SK-N-SH (cell line): ENCODE results near the gene SLC5A1. TPM values are rescaled to one million over a fixed set of nuclear protein-coding genes. Genes with fewer than 3 reads are reported as not detected.

Experiments used
- CTCF ChIA-PET: fragments of 300-600, 350-600 bp; formaldehyde crosslinking; extraction: SDS; loops from one replicate; lab custom pipeline; 2021; lab: Yijun Ruan, JAX
- POLR2A ChIA-PET: fragments of 350-600 bp; sonication (Branson Sonifier 250); formaldehyde crosslinking; extraction: SDS; loops from one replicate; lab custom pipeline; 2020; ENCODE audit warnings: antibody characterized with exemption, inconsistent platforms; lab: Yijun Ruan, JAX
- DNase-seq: peaks from one replicate; pipeline ENCODE4 v3.0.0; 2012
- H2AFZ ChIP-seq: fragments of 200-600 bp; sonication (generic); 2 replicates; pipeline ENCODE4 v1.8.1; 2016; ENCODE audit warnings: antibody characterized with exemption, mild to moderate bottlenecking, low read depth
- H3F3A ChIP-seq: fragments of 200-600 bp; sonication (generic); replicated peaks from 2 replicates; pipeline ENCODE3; 2016; ENCODE audit warnings: antibody characterized with exemption, mild to moderate bottlenecking; ENCODE audit not compliant: insufficient read depth
- H3K27ac ChIP-seq, 2 experiments: fragments of 200-500 bp in 1 of 2; fragments of 200-600 bp in 1 of 2; sonication (Bioruptor generic) in 1 of 2; sonication (generic), shearing (Covaris generic) in 1 of 2; 2 replicates each; pipeline versions ENCODE4 v1.5.1 to v1.6.1; 2014 to 2016; ENCODE audit warnings: low read depth in 2 of 2, inconsistent platforms in 1 of 2, low read length in 1 of 2, mild to moderate bottlenecking in 1 of 2, mixed read lengths in 1 of 2
- H3K27me3 ChIP-seq: fragments of 200-600 bp; sonication (generic), shearing (Covaris generic); 2 replicates; pipeline ENCODE4 v1.6.1; 2016; ENCODE audit warnings: mixed run types; ENCODE audit not compliant: insufficient read depth
- H3K36me3 ChIP-seq, 2 experiments: fragments of 200-500 bp in 1 of 2; fragments of 200-600 bp in 1 of 2; sonication (Bioruptor generic) in 1 of 2; sonication (generic) in 1 of 2; replicated peaks in 1 of 2; 2 replicates each; pipeline versions ENCODE3 to v1.5.1; 2014 to 2016; ENCODE audit warnings: low read length in 1 of 2, mild to moderate bottlenecking in 1 of 2; ENCODE audit not compliant: insufficient read depth in 2 of 2, control insufficient read depth in 1 of 2
- H3K4me1 ChIP-seq, 2 experiments: fragments of 200-500 bp in 1 of 2; fragments of 200-600 bp in 1 of 2; sonication (Bioruptor generic) in 1 of 2; sonication (generic), shearing (Covaris generic) in 1 of 2; 2 replicates each; pipeline versions ENCODE4 v1.5.1 to v1.6.1; 2014 to 2016; ENCODE audit warnings: low read depth in 1 of 2, low read length in 1 of 2, mixed run types in 1 of 2; ENCODE audit not compliant: insufficient read depth in 2 of 2, control insufficient read depth in 1 of 2
- H3K4me2 ChIP-seq: fragments of 200-600 bp; sonication (generic), shearing (Covaris generic); 2 replicates; pipeline ENCODE4 v1.6.1; 2017; ENCODE audit warnings: mixed run types
- H3K4me3 ChIP-seq, 2 experiments: fragments of 200-500 bp in 1 of 2; fragments of 200-600 bp in 1 of 2; sonication (Bioruptor generic) in 1 of 2; sonication (generic), shearing (Covaris generic) in 1 of 2; 2 replicates each; pipeline versions ENCODE4 v1.5.1 to v1.8.1; 2014 to 2016; ENCODE audit warnings: low read depth in 2 of 2, inconsistent platforms in 1 of 2, low read length in 1 of 2, mild to moderate bottlenecking in 1 of 2, mixed read lengths in 1 of 2, moderate library complexity in 1 of 2
- H3K79me2 ChIP-seq: fragments of 200-600 bp; sonication (generic); 2 replicates; pipeline ENCODE4 v1.8.1; 2017; ENCODE audit warnings: mild to moderate bottlenecking; ENCODE audit not compliant: insufficient read depth
- H3K9ac ChIP-seq: fragments of 200-600 bp; sonication (generic); 2 replicates; pipeline ENCODE4 v1.6.1; 2017; ENCODE audit warnings: mixed run types
- H3K9me2 ChIP-seq: fragments of 200-600 bp; sonication (generic); 2 replicates; pipeline ENCODE4 v1.6.1; 2017; ENCODE audit warnings: mixed run types
- H3K9me3 ChIP-seq: fragments of 200-600 bp; sonication (generic); 2 replicates; pipeline ENCODE4 v1.6.1; 2017; ENCODE audit warnings: mixed run types, mild to moderate bottlenecking, moderate library complexity
- H4K20me1 ChIP-seq: fragments of 200-600 bp; sonication (generic); 2 replicates; pipeline ENCODE4 v1.6.1; 2017; ENCODE audit warnings: mild to moderate bottlenecking, mixed run types; ENCODE audit not compliant: insufficient read depth
- ELF1 ChIP-seq: IDR thresholded peaks from 2 replicates; pipeline ENCODE4 v1.4.0; 2012
- FOSL2 ChIP-seq: IDR thresholded peaks from 2 replicates; pipeline ENCODE4 v1.4.0; 2012; ENCODE audit warnings: low read depth, mild to moderate bottlenecking, moderate library complexity, borderline replicate concordance
- FOXJ3 ChIP-seq: sonication (generic); formaldehyde crosslinking; IDR thresholded peaks from 2 replicates; pipeline ENCODE4 v1.5.1; 2020; ENCODE audit warnings: mild to moderate bottlenecking, missing genetic modification reagents
- GABPA ChIP-seq: IDR thresholded peaks from 2 replicates; pipeline ENCODE4 v1.4.0; 2012; ENCODE audit warnings: low read depth, mild to moderate bottlenecking
- IRF3 ChIP-seq: fragments of 150-350 bp; IDR thresholded peaks from 2 replicates; pipeline ENCODE4 v1.6.1; 2016; ENCODE audit warnings: mild to moderate bottlenecking, low read depth, low read length
- MAX ChIP-seq: IDR thresholded peaks from 2 replicates; pipeline ENCODE4 v1.4.0; 2012; ENCODE audit warnings: low read depth
- MEF2A ChIP-seq: IDR thresholded peaks from 2 replicates; pipeline ENCODE4 v1.4.0; 2012; ENCODE audit warnings: low read depth, borderline replicate concordance
- MXI1 ChIP-seq: IDR thresholded peaks from 2 replicates; pipeline ENCODE4 v1.6.1; 2012; ENCODE audit warnings: mild to moderate bottlenecking, low read depth, low read length, improper control_type of control experiment
- NRF1 ChIP-seq: IDR thresholded peaks from 2 replicates; pipeline ENCODE4 v1.6.1; 2012; ENCODE audit warnings: low read depth, mild to moderate bottlenecking, low read length
- POLR2AphosphoS5 ChIP-seq: IDR thresholded peaks from 2 replicates; pipeline ENCODE4 v1.6.1; 2012; ENCODE audit warnings: low read depth, low read length
- RAD21 ChIP-seq: IDR thresholded peaks from 2 replicates; pipeline ENCODE4 v1.6.1; 2012; ENCODE audit warnings: mild to moderate bottlenecking, low read length
- RFX5 ChIP-seq: IDR thresholded peaks from 2 replicates; pipeline ENCODE4 v1.6.1; 2012; ENCODE audit warnings: mild to moderate bottlenecking, improper control_type of control experiment, low read length
- RXRA ChIP-seq: IDR thresholded peaks from 2 replicates; pipeline ENCODE4 v1.4.0; 2012; ENCODE audit warnings: low read depth, mild to moderate bottlenecking, borderline replicate concordance
- SIN3A ChIP-seq: IDR thresholded peaks from 2 replicates; pipeline ENCODE4 v1.6.1; 2012; ENCODE audit warnings: low read depth, mild to moderate bottlenecking, low read length, moderate library complexity, borderline replicate concordance
- TEAD4 ChIP-seq: IDR thresholded peaks from 2 replicates; pipeline ENCODE4 v1.4.0; 2012; ENCODE audit warnings: mild to moderate bottlenecking, borderline replicate concordance; ENCODE audit not compliant: insufficient read depth
- USF1 ChIP-seq: IDR thresholded peaks from 2 replicates; pipeline ENCODE4 v1.4.0; 2012; ENCODE audit warnings: low read depth, borderline replicate concordance
- USF2 ChIP-seq: fragments of 150-350 bp; IDR thresholded peaks from 2 replicates; pipeline ENCODE4 v1.6.1; 2017; ENCODE audit warnings: antibody characterized with exemption, low read length, low read depth, borderline replicate concordance
- WGBS: methylation state at CpG from one replicate; pipeline ENCODE4 v1.1.6; 2017; ENCODE audit warnings: low lambda C conversion rate; 5-methylcytosine and 5-hydroxymethylcytosine counted together
- polyA plus RNA-seq, 3 experiments: library from polyadenylated mRNA; depleted of rRNA; stranded (reverse); fragments of >200 nt; gene quantifications; 2 replicates each; pipeline ENCODE4 v1.2.3, GENCODE V29; 2012

SLC5A1 gene
- polyA plus RNA-seq, 1 of the 3 experiments (the other 2 are of a cell fraction), result not detected

GRCh38 chr22:32082331-32082730 is 39.3 kb downstream of the SLC5A1 start (continued):
- TF ChIP-seq ELF1 (no peak), IRF3 (no peak), USF2 (no peak), SIN3A (no peak)

- Histone ChIP-seq H3K9me2 (no peaks in the 10 kb centered on the region), H3K79me2 (no peaks in the 10 kb centered on the region), H3K27ac (no peak overlapping the region), H3K9me3 (no peaks in the 10 kb centered on the region; the same call in 1 of the 2 replicates), H3K27me3 (peaks cover 6% of the 10 kb centered on the region; the same call in 1 of the 2 replicates), H3K4me1 (no peaks in the 10 kb centered on the region), H3K4me2 (no peak overlapping the region), H2AFZ (no peak overlapping the region), H3K9ac (no peak overlapping the region), H4K20me1 (no peaks in the 10 kb centered on the region), H3F3A (no peaks in the 10 kb centered on the region), H3K4me3 (no peak overlapping the region), H3K36me3 (no peaks in the 10 kb centered on the region)
- TF ChIP-seq MEF2A, result no peak
- TF ChIP-seq RAD21, result no peak
- no peak for TF ChIP-seq NRF1
- no peak for TF ChIP-seq RFX5
- TF ChIP-seq MAX, result no peak
- TF ChIP-seq POLR2AphosphoS5, result no peak
- no peak for TF ChIP-seq FOSL2
- TF ChIP-seq MXI1, result no peak
- no peak for TF ChIP-seq RXRA
- TF ChIP-seq TEAD4, result no peak
- no peak for TF ChIP-seq IRF3
- TF ChIP-seq FOXJ3 (CRISPR knock-in tag), result no peak
- TF ChIP-seq USF1, result no peak
- TF ChIP-seq GABPA, result no peak
- DNase-seq, result no peak
- ChIA-PET CTCF (interaction anchor here (1.7 to 7.7 kb wide), 3 partner anchors 108 to 183 kb away, joined by 4 to 211 read pairs (median 6); no protein-coding TSS in a partner anchor), POLR2A (no interaction called here)
- WGBS, result 60% methylated on average over 3 of the region's 6 CpGs
These were observed 39.9 kb downstream of the SLC5A1 start for GRCh38 chr22:32083000-32083399.
